Measurements from ENCODE around the gene HFM1.

- TF ChIP-seq CTCF (IDR thresholded peaks at IDR 0.05; ENCODE audit: insufficient read depth, low read length), result no peak
- no peak for TF ChIP-seq SPI1 (IDR thresholded peaks at IDR 0.05; ENCODE audit: borderline replicate concordance, low read depth)
- no peak for TF ChIP-seq GABPA (IDR thresholded peaks at IDR 0.05; ENCODE audit: low read depth)
- TF ChIP-seq POLR2AphosphoS5 (IDR thresholded peaks at IDR 0.05; ENCODE audit: low read depth), result no peak
- no peak for TF ChIP-seq REST (IDR thresholded peaks at IDR 0.05; ENCODE audit: insufficient replicate concordance, low read depth)
These were observed 69.0 kb downstream of the HFM1 start for GRCh38 chr1:91335603-91336002.
